IMR-90 (cell line): ENCODE measurements around the gene LTC4S. TPM values are rescaled to one million over a fixed set of nuclear protein-coding genes. Genes with fewer than 3 reads are reported as not detected.

Experiments used
- microRNA-seq, 2 experiments: library from miRNA; stranded (forward) in 1 of 2; unstranded in 1 of 2; fragments of 10-50 nt in 1 of 2; fragments of <30 nt in 1 of 2; gene quantifications in 1 of 2; microRNA quantifications in 1 of 2; one replicate each; pipeline versions ENCODE3 to v1.1.0; 2013 to 2020; ENCODE audit not compliant: insufficient read depth in 1 of 2, insufficient read length in 1 of 2, unreplicated experiment in 1 of 2
- polyA plus RNA-seq, 3 experiments: library from polyadenylated mRNA; depleted of rRNA; stranded (reverse); fragments of >200 nt; gene quantifications; 2 replicates each; pipeline ENCODE4 v1.2.3, GENCODE V29; 2012; ENCODE audit warnings: low replicate concordance in 1 of 3
- small RNA-seq, 5 experiments: library from RNA; depleted of rRNA; stranded (forward); fragments of <200 nt; gene quantifications; one replicate each; pipeline ENCODE3, GENCODE V24; 2012
- total RNA-seq: library from RNA; depleted of rRNA; stranded (reverse); fragments of >200 nt; gene quantifications from 2 replicates; pipeline ENCODE4 v1.2.3, GENCODE V29; 2012; rRNA removed

LTC4S gene
- total and polyA plus RNA-seq, 2 of the 4 experiments (the other 2 are of a cell fraction): 0.72 TPM; not detected in 1

Small RNA genes lying within 50 kb of the gene (microRNA-seq; reads per million reads assigned to microRNA genes)
- 2.1 to 6.6 reads per million in 2 experiments for gene MIR1229

Small RNA genes lying within 50 kb of the gene (small RNA-seq; reads per million reads assigned to genes)
- gene MIR1229: 0 reads per million in 5 experiments

Other genes starting within 250 kb of the LTC4S start
- 19.5 and 27.8 TPM in 2 replicates for gene RUFY1, start 243.4 kb upstream of the LTC4S start, total RNA-seq
- gene RUFY1, start 243.4 kb upstream of the LTC4S start, polyA plus RNA-seq (2012; rRNA removed): 21.4 and 21.8 TPM in 2 replicates
- gene HNRNPH1, start 170.3 kb upstream of the LTC4S start, total RNA-seq: 300 and 735 TPM in 2 replicates
- gene HNRNPH1, start 170.3 kb upstream of the LTC4S start, polyA plus RNA-seq (2012; rRNA removed): 230 and 288 TPM in 2 replicates
- gene CBY3, start 113.0 kb upstream of the LTC4S start, total RNA-seq: 0.18 TPM in 1 of 2 replicates, not detected in the other
- not detected in 2 replicates for gene CBY3, start 113.0 kb upstream of the LTC4S start, polyA plus RNA-seq (2012; rRNA removed)
- gene CANX, start 95.0 kb upstream of the LTC4S start, total RNA-seq: 345 and 552 TPM in 2 replicates
- 216 and 233 TPM in 2 replicates for gene CANX, start 95.0 kb upstream of the LTC4S start, polyA plus RNA-seq (2012; rRNA removed)
- gene MAML1, start 61.2 kb upstream of the LTC4S start, total RNA-seq: 4.7 TPM in 2 replicates
- 10.2 and 20.4 TPM in 2 replicates for gene MAML1, start 61.2 kb upstream of the LTC4S start, polyA plus RNA-seq (2012; rRNA removed)
- gene MGAT4B, start 12.9 kb downstream of the LTC4S start, total RNA-seq: 53.9 and 73.7 TPM in 2 replicates
- 155 and 164 TPM in 2 replicates for gene MGAT4B, start 12.9 kb downstream of the LTC4S start, polyA plus RNA-seq (2012; rRNA removed)
- 168 and 184 TPM in 2 replicates for gene SQSTM1, start 26.9 kb downstream of the LTC4S start, total RNA-seq
- gene SQSTM1, start 26.9 kb downstream of the LTC4S start, polyA plus RNA-seq (2012; rRNA removed): 152 and 201 TPM in 2 replicates
- gene MRNIP, start 64.8 kb downstream of the LTC4S start, total RNA-seq: 6.6 and 7.2 TPM in 2 replicates
- 20.3 and 24.7 TPM in 2 replicates for gene MRNIP, start 64.8 kb downstream of the LTC4S start, polyA plus RNA-seq (2012; rRNA removed)
- 18.3 and 58.6 TPM in 2 replicates for gene TBC1D9B, start 113.9 kb downstream of the LTC4S start, total RNA-seq
- 78.1 and 83.8 TPM in 2 replicates for gene TBC1D9B, start 113.9 kb downstream of the LTC4S start, polyA plus RNA-seq (2012; rRNA removed)